Smooth muscle cell of the brain vasculature (primary cell): ENCODE results near the gene FBRS.

Experiments
- DNase-seq: peaks from one replicate; pipeline ENCODE4 v3.0.0-alpha.2; 2012; ENCODE audit warnings: low read depth, low spot score

FBRS gene

GRCh38 chr16:30644334-30644830 is 13.8 kb upstream of the FBRS start:
- DNase-seq: no peak

DNA sequence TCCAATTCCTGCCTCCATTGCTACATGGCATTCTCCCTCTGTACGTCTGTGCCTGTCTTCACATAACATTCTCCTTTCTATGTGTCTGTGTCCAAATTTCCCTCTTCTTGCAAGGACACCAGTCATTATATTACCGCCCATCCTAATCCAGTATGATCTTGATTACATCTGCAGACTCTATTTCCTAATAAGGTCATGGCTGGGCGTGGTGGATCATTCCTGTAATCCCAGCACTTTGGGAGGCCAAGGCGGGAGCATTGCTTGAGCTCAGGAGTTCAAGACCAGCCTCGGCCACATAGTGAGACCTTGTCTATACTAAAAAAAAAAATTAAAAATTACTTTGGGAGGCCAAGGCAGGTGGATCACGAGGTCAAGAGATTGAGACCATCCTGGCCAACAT is 12.5 kb upstream of the FBRS start:
- no peak for DNase-seq

DNA sequence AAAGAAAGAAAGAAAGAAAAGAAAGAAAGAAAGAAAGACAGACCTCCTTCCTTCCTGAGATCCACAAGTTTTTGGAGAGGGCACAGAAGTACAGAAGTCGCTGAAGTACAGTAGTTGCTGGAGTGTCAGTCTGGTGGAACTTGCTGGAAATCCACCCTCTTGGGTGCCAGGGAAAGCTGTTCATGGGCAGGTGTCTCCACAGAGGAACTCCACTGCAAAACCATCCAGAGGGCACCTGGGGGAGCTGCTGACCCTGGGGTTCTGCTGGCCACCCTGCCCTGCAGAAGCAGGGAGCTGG is 11.0 kb upstream of the FBRS start:
- DNase-seq: no peak

GRCh38 chr16:30649725-30650368 is 8.4 kb upstream of the FBRS start:
- no peak for DNase-seq

DNA sequence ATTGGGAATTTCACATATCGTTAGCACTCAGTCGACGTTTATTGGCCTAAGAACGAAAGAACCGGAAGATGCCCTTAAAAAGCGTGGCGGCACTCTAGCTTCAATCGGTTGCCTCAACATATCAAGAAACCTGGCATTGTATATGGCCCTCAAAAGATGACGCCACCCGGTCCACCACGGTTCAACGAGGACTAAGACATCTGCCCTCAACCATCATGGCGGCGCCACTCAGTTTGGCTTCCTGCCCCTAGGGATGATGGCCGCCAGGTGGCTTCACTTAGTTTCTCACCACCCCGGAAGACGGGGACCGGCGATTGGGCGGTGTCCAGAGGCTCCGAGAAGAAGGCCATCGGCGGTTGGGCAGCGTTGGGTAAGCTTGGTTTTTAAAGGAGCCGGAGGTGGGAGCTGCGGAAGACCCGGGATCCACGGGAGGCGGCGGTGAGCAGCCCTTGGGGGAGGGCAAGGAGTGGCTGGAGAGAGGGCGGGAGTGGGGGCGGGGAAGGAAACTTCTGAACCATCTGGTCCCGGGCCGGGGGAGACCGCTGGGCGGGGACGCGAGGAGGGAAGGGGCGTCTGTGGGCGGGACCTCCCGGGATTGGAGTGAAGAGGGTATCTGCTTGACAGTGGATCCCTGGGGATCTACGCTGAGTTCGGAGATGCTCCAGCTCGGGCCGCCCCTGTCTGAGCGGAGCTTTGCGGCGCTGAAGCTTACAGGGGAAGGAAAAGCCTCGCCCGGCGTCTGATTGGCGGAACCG is 7.7 kb upstream of the FBRS start, which contains the start of gene PRR14:
Gene PRR14, plus strand, starts transcription at position 592 of the 755 bp plus-strand sequence. CDS start 686 bp downstream, outside the sequence.
- DNase-seq: peak; percentile 99

DNA sequence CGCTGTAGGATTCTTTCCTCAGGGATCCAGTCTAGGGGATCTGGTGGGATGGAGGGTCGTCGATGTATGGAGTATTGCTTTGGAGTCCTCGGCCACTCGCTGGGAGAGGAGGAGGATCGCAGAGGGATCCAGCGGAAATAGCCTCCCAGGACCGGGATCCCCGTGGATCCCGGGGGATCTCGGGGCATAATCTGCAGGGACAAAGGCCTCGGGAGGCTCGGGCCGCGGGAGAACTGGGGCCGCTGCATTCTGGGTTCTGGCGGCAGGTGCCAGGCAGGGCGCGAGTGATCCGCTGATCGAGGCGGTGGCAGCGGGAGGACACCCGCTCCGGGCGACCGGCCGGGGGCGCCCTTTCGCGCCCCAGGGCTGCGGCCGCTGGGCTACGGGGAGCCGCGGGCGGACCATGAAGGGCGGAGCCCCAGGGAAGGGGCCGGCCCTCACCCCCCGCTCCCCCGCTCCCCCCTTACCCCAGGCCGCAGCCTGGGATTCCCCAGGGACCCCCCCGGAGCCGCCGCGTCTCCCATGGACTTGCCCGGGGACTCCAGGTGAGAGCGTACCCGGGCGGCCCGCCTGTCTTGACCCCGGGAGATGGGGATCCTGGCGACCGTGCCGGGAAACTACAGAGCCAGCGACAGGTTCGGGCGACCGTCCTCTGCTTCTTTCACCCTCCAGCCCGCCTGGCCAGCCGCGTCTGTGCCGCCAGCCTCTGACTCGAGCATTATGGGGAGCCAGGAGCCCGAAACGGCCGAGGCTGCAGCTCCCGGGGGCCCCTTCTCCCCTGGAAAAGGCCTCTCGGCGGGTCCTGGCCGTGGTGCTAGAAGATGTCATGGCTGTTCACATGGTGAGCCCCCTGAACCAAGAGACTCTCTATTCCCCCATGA is 6.9 kb upstream of the FBRS start:
- DNase-seq: no peak

GRCh38 chr16:30652005-30652296 is 6.3 kb upstream of the FBRS start:
- DNase-seq: no peak

DNA sequence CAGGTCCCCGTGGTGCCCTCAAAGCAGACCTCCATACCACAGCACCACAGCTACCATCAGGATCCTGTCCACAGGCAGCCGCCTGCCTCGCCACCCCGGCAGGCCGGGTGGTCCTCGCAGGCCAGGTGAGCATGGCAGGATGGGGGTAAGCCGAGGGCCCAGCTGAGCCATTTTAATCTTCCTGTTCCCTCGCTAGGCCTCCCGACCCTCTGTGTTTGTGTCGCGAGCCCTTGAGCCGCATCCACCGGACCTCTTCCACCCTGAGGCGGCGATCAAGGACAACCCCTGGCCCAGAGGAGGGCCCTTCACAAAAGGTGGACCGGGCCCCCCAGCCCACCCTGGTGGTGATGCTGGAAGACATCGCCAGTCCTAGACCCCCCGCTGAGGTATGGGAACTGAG is 5.5 kb upstream of the FBRS start:
- DNase-seq: no peak

DNA sequence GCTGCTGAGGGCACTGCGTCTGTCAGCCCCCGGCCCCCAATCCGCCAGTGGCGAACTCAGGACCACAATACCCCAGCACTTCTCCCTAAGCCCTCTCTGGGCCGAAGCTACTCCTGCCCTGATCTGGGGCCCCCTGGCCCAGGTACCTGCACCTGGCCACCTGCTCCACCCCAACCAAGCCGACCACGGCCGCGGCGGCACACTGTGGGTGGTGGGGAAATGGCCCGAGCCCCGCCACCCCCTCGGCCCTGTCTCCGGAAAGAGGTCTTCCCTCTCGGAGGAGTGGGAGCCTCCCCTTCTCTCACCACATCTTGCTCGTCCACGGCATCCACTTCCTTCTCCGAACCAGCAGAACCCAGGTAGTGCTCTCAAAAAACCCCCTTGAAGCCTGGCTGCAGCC is 3.4 kb upstream of the FBRS start:
- no peak for DNase-seq

GRCh38 chr16:30655815-30656347 is 2.4 kb upstream of the FBRS start:
- no peak for DNase-seq

DNA sequence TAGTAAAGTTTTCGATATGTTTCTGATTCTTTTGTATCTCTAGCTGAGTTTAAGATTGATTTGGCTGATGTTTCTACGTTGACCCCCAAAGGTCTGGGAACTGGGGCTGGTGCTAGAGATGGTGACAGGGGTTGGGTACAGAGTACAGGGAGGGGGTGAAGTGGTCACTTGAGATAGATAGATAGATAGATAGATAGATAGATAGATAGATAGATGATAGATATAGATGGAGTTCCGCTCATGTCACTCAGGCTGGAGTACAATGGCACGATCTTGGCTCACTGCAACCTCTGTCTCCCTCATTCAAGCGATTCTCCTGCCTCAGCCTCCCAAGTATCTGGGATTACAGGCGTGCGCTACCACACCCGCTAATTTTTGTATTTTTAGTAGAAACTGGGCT is 1.8 kb upstream of the FBRS start:
- no peak for DNase-seq

DNA sequence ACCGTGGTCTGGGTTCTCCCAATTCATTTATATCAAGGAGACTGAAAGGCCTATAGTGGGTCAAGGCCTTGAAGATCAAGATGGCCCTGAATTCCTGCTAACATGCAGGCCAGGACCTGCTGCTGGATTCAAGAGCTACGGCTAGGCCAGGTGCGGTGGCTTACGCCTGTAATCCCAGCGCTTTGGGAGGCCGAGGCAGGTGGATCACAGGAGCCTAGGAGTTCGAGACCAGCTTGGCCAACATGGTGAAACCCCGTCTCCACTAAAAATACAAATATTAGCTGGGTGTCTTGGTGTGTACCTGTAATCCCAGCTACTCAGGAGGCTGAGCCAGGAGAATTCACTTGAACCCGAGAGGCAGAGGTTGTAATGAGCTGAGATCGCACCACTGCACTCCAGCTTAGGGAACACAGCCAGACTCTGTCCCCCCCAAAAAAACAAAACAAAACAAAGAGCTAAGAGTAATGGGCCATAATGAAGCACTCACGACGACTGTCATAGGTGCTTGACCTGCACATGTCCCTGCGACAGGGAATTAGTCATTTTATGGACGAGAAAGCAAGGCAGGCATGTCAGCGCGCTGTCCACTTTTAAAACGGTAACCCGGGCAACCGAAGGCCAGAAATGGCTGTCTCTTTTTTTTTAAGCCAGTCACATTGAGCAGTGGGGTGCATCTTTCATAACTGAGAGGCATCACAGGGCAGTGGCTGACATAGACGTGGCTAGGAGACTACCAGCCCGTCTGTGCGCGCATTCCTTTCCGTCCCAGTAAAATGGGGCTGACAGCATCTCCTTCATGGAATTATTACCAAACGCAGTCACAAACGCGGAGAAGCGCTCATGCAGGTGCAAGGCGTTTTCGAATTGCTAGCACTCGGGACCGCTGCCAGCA is 1.0 kb upstream of the FBRS start:
- no peak for DNase-seq

- DNase-seq: peak; percentile 96
Measured at GRCh38 chr16:30658731-30659506, 688 bp downstream of the FBRS start.

- no peak for DNase-seq
Measured at GRCh38 chr16:30659507-30660423, 1.5 kb downstream of the FBRS start.

DNA sequence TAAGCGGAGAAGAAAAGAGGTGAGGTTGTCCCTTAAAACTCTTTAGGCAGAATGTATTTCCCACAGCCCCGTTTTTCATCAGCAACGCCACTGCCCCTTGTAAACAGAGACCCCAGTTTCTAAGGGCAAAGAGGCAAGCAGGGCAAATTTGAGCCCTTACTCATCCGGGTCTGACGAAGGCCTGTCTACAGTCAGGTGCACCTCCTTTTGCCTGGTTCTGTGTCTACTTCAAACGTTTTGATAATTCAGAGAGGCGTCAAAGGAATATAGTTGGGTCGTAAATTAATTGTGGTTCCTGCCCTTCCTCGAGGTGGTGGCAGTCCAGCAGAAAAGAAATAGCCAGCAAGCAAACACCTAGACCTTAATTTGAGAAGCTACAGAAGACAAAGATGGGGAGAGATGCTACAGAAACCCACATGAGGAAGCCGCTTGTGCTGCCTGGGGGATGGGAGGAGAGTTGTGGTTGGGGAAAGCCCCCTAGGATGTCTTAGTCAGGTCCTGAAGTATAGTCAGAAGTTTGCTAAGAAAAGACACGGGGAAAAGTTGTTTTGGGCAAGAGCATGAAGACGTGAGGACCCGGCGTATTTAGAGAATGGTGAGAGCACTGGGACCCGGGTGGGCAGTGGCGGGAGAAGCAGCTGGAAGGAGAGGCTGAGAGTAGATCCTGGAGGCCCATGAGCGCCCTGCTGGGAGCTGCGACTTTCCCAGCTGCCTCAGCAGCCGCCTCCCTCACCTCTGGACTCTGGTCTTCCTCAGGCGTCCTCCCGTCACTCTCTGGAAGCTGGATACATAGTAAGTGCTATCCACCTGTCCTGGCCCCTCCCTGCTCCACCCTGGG is 2.4 kb downstream of the FBRS start:
- DNase-seq: no peak

DNA sequence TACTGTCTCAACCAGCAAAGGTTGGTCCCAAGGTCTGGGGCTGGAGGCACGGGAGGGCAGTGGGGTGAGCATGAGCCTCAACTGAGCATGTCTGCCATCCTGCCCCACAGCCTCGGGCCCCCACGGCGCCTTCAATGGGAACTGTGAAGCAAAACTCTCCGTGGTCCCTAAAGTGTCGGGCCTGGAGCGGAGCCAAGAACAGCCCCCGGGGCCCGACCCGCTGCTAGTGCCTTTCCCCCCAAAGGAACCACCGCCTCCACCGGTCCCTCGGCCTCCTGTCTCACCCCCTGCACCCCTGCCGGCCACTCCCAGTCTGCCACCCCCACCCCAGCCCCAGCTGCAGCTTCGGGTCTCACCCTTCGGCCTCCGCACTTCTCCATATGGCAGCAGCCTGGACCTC is 4.2 kb downstream of the FBRS start:
- DNase-seq: no peak

DNA sequence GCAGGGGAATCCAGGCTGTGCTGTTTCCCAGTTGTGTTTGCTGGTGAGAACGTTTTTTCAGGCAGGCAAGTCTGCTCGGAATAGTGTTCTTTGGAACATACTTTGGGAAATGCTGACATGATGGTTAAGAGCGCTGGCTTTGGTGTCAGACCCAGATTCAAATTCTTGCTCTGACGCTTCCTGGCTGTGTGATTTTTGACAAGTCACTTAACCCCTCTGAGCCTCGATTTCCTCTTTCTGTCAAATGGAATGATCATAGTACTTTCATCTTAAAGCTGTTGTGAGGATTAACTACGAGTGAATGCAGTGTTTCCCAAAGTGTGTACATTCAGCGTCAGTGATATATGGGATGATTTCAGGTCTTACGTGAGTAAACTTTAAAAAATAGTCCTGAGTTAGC is 4.8 kb downstream of the FBRS start:
- DNase-seq: no peak

- DNase-seq: no peak
Measured at GRCh38 chr16:30663820-30664219, 5.6 kb downstream of the FBRS start.
